ENCODE results near the gene CLTCL1. TPM values are rescaled to one million over a fixed set of nuclear protein-coding genes. Genes with fewer than 3 reads are reported as not detected.

CLTCL1 gene
- total RNA-seq, 1 donor = 7.1 TPM

DNA sequence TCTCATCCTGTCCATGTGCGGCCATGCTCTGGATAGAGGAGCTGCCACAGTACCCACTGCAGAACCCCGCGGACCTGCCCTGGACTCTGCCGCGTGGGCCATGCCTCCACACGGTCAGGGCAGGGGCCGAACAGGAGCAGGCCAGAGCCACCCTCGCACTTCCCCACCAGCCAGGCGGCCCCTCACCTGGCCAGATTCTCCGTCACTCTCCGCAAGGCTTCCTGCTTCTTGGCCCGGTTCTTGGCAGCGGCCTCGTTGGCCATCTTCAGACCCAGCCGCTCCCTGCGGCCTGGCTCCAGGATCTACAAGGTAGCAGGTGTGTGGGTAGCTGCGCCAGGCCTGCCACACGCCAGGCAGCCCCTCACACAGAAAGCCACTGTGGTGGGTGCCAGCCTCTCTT lies 156.6 kb downstream of the CLTCL1 start:
- H3K4me3 ChIP-seq (ENCODE audit: low read depth, low read length) = no peak overlapping the region
- DNase-seq (ENCODE audit: low read depth) = no peak
- TF ChIP-seq, protein P1, sequence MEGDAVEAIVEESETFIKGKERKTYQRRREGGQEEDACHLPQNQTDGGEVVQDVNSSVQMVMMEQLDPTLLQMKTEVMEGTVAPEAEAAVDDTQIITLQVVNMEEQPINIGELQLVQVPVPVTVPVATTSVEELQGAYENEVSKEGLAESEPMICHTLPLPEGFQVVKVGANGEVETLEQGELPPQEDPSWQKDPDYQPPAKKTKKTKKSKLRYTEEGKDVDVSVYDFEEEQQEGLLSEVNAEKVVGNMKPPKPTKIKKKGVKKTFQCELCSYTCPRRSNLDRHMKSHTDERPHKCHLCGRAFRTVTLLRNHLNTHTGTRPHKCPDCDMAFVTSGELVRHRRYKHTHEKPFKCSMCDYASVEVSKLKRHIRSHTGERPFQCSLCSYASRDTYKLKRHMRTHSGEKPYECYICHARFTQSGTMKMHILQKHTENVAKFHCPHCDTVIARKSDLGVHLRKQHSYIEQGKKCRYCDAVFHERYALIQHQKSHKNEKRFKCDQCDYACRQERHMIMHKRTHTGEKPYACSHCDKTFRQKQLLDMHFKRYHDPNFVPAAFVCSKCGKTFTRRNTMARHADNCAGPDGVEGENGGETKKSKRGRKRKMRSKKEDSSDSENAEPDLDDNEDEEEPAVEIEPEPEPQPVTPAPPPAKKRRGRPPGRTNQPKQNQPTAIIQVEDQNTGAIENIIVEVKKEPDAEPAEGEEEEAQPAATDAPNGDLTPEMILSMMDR (IDR thresholded peaks at IDR 0.05; ENCODE audit: insufficient read depth, low read length) = no peak

DNA sequence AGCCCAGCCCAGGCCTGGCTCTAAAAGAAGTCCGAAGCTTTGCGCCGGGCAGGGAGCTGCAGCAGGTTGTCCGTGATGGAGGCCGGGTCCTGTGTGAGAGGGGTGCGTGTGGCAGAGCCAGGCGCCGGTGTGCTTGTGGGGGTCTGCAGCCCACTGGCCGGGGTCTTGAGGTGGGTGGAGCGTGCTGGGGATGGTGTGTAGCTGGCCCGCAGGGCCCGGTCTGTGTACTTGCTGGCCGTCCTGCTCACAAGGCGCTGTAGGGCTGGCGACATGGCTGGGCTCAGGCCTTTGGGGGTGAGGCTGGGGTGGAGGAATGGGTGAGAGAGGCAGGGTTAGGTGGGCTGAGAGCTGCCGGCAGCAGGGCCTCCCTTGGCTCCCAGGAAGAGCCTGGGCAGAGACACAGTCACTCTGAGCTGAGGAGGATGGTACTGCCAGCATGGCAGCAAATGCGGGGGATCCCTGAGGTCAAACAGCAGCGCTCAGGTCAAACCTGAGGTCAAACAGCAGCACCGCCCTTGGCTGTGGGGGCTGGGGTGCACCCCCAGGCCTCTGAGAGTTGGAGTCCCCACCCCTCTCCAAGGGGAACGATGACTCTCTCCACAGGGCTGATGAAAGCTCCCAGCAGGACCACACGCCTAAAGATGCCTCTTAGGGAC lies 157.2 kb downstream of the CLTCL1 start:
- DNase-seq (ENCODE audit: low read depth) = no peak
- no peak overlapping the region for H3K4me3 ChIP-seq (ENCODE audit: low read depth, low read length)
- TF ChIP-seq, protein P1 (IDR thresholded peaks at IDR 0.05; ENCODE audit: insufficient read depth, low read length) = no peak

DNA sequence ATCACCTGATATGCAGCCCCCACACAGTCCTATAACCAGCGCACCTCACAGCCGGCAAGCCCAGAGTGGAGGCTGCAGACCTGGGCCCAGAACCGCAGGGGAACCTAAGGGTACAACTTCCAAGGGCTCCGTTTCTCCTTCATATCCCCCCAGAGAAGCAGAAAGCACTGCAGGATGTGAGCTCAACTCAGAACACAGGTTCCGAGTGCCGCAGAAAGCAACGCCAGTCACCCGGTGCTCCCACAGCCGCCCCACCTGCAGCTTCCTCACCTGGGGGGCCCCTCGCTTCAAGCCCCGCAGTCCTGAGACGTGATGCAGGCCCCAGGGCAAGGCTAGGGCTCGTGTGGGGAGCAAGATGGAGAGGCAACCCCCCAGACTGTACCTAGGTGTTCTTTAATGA lies 158.0 kb downstream of the CLTCL1 start:
- TF ChIP-seq, protein P1 (IDR thresholded peaks at IDR 0.05; ENCODE audit: insufficient read depth, low read length) = no peak
- DNase-seq (ENCODE audit: low read depth) = no peak
- H3K4me3 ChIP-seq (ENCODE audit: low read depth, low read length) = no peak overlapping the region

DNA sequence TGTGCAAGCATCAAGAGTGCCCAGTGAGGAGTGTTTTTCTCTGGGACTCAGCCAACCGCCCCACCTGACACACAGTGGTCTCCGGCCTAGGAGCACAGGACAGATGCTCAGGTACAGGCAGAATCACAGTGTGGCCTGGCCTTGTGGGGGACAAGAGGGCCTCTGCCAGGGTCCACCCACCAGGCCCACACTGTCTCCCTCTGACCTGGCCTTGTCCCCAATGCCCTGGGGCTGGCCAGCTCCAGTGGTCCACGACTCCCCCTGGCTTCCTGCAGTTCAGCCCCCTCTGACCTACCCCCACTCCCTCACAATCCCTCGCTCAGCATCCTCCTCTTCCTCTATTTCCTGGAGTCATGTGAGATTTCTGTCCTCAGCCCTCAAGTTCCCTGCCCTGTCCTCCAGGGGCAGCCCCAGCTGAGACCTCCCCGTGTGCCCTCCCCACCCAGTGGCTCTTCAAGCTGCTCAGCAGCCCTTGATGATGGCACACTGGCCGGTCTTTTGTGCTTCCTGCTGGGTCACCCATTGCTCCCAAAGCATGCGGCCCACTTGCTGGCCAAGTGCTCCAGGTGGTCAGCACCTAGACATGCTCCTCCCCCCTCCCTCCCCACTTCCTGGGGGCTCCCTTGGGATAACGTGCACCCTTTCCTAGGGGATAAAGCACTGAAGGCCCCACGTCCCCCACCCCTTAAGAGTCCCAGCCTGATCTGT lies 158.7 kb downstream of the CLTCL1 start:
- TF ChIP-seq, protein P1 (IDR thresholded peaks at IDR 0.05; ENCODE audit: insufficient read depth, low read length) = no peak
- no peak for DNase-seq (ENCODE audit: low read depth)
- no peak overlapping the region for H3K4me3 ChIP-seq (ENCODE audit: low read depth, low read length)

DNA sequence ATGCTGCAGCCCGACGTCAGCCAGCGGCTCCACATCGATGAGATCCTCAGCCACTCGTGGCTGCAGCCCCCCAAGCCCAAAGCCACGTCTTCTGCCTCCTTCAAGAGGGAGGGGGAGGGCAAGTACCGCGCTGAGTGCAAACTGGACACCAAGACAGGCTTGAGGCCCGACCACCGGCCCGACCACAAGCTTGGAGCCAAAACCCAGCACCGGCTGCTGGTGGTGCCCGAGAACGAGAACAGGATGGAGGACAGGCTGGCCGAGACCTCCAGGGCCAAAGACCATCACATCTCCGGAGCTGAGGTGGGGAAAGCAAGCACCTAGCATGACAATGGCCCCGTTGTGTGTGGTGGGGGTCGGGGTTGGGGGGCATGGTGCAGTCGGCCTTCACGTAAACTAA lies 159.4 kb downstream of the CLTCL1 start:
- TF ChIP-seq, protein P1 (IDR thresholded peaks at IDR 0.05; ENCODE audit: insufficient read depth, low read length) = no peak
- no peak overlapping the region for H3K4me3 ChIP-seq (ENCODE audit: low read depth, low read length)
- DNase-seq (ENCODE audit: low read depth) = no peak

DNA sequence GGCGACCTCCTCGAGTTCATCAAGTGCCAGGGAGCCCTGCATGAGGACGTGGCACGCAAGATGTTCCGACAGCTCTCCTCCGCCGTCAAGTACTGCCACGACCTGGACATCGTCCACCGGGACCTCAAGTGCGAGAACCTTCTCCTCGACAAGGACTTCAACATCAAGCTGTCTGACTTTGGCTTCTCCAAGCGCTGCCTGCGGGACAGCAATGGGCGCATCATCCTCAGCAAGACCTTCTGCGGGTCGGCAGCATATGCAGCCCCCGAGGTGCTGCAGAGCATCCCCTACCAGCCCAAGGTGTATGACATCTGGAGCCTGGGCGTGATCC lies 159.9 kb downstream of the CLTCL1 start:
- H3K4me3 ChIP-seq (ENCODE audit: low read depth, low read length) = no peak overlapping the region
- no peak for DNase-seq (ENCODE audit: low read depth)
- TF ChIP-seq, protein P1 (IDR thresholded peaks at IDR 0.05; ENCODE audit: insufficient read depth, low read length) = no peak

Data from fibroblast of the aortic adventitia (primary cell).